Heart left ventricle (tissue), 13 donors: ENCODE measurements around the gene SLC22A2.

Experiments used
- CTCF ChIP-seq, 12 donors: fragments of 200-600 bp; sonication (generic) in 4 of 12; IDR thresholded peaks; one replicate each; pipeline versions ENCODE4 v1.5.0 to v1.8.0; 2018 to 2022; ENCODE audit warnings: antibody characterized with exemption in 12 of 12, mild to moderate bottlenecking in 5 of 12
- POLR2A ChIP-seq, 2 donors: fragments of 450-650 bp; IDR thresholded peaks; one replicate each; pipeline ENCODE4 v1.6.1; 2017; ENCODE audit warnings: antibody characterized with exemption in 2 of 2, mild to moderate bottlenecking in 2 of 2, moderate library complexity in 2 of 2
- donor health status: ischemic (EF 13 %, LVEDD 7.1; RV severe dilation, severe dysfunction).
- donor health status: DM: no; HTN: yes; CAD: no.
- donor health status: DM: no; HTN: no; CAD: no.
- donor health status: ischemic (EF 25% LVEDD 6.9; RV normal size, moderate dysfunction).
- donor health status: ischemic (EF 25% LVEDD 5.7; RV mildly dilated, moderate dysfunction).
- donor health status: ischemic (EF 35%, LVEDD 5.7; RV mildly dilated, moderate dysfunction).
- donor health status: nonischemic (EF 11% LVEDD 7.7; RV severe dilation, severe dysfunction).
- donor health status: DM: yes; HTN: yes; CAD: no.
- donor health status: PGD.
- donor health status: ischemic (EF 29% LVEDD 5.4; RV normal size, mild dysfunction).
- donor health status: nonischemic (EF 23%, LVEDD 6.1; RV moderate dilation, normal function).

DNA sequence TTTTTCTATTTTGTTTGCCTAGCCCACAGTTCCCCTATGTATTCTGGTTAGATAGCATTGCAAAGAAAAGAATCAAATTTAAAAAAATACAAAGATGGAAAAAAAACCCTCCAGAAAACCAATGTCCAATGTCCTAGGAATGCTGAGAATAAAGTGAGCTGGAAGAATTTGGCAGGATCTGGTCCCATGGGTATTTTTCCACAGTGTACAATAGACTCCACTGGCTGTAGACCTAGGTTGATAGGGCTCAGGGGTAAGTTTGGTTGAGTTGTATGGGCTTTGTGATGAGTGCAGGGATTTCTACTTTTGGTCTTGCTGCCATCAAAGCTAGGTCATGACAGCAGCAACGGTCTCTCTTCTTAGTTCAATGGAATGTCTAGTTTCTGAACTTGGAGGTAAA is 41.5 kb downstream of the SLC22A2 start:
- TF ChIP-seq CTCF (IDR thresholded peaks at IDR 0.05) (no peak), POLR2A (IDR thresholded peaks at IDR 0.05) (no peak)
